HCT116 (cell line): ENCODE data around the gene GGT6. TPM values are rescaled to one million over a fixed set of nuclear protein-coding genes. Genes with fewer than 3 reads are reported as not detected.

Experiments used
- ATAC-seq: fragments of 200-7000 bp; cut with Tn5 transposase; 2 replicates; pipeline ENCODE4 v1.9.1; 2020; ENCODE audit warnings: mild to moderate bottlenecking, moderate library complexity
- BruUV-seq: library from RNA; stranded (reverse); fragments of 400-500 nt; replicated peaks from 2 replicates; lab custom pipeline; 2021; lab: Mats Ljungman, UMichigan
- CTCF ChIA-PET: fragments of 300-600 bp; sonication (Branson Sonifier 250); formaldehyde crosslinking; loops from one replicate; lab custom pipeline; 2021; ENCODE audit warnings: antibody characterized with exemption; lab: Charles Lee
- POLR2A ChIA-PET: fragments of 300-600, 350-600 bp; sonication (Branson Sonifier 250); formaldehyde crosslinking; loops from one replicate; lab custom pipeline; 2021; ENCODE audit warnings: antibody characterized with exemption; lab: Charles Lee
- RAD21 ChIA-PET, 2 experiments: fragments of 300-600 bp; sonication (Branson Sonifier 250); formaldehyde crosslinking; loops; one replicate each; lab custom pipeline; 2023; ENCODE audit warnings: low total read pairs in 2 of 2; ENCODE audit not compliant: uncharacterized antibody in 2 of 2, unreplicated experiment in 2 of 2, low non-redundant PET in 1 of 2; lab: Charles Lee
- DNase-seq: peaks from one replicate; pipeline ENCODE4 v3.0.0-alpha.2; 2010; ENCODE audit warnings: low read depth, low spot score
- H2AFZ ChIP-seq: fragments of 200-600 bp; shearing (Covaris generic), sonication (generic); 2 replicates; pipeline ENCODE4 v1.6.1; 2017; ENCODE audit warnings: low read depth, mixed run types, mixed read lengths, antibody characterized with exemption, low read length; ENCODE audit not compliant: poor library complexity, severe bottlenecking
- H3K27ac ChIP-seq: 2 replicates; pipeline ENCODE4 v1.5.1; 2012; ENCODE audit warnings: low read depth, low read length
- H3K27me3 ChIP-seq: fragments of 200-600 bp; sonication (generic); 2 replicates; pipeline ENCODE4 v1.6.1; 2016; ENCODE audit warnings: mixed run types, low read length, mixed read lengths; ENCODE audit not compliant: insufficient read depth
- H3K36me3 ChIP-seq, 2 experiments: fragments of 200-500 bp in 1 of 2; fragments of 200-600 bp in 1 of 2; sonication (Bioruptor generic) in 1 of 2; sonication (generic) in 1 of 2; 2 replicates each; pipeline versions ENCODE4 v1.5.1 to v1.6.1; 2014 to 2016; ENCODE audit warnings: low read length in 2 of 2, inconsistent platforms in 1 of 2, mixed read lengths in 1 of 2, mixed run types in 1 of 2; ENCODE audit not compliant: insufficient read depth in 2 of 2, control insufficient read depth in 1 of 2
- H3K4me1 ChIP-seq, 2 experiments: fragments of 200-600 bp in 1 of 2; sonication (generic) in 1 of 2; 2 replicates each; pipeline versions ENCODE4 v1.5.1 to v1.6.1; 2012 to 2017; ENCODE audit warnings: low read length in 2 of 2, inconsistent platforms in 1 of 2, mild to moderate bottlenecking in 1 of 2, mixed read lengths in 1 of 2, mixed run types in 1 of 2, moderate library complexity in 1 of 2; ENCODE audit not compliant: insufficient read depth in 2 of 2, control insufficient read depth in 1 of 2
- H3K4me2 ChIP-seq: fragments of 200-600 bp; sonication (generic); 2 replicates; pipeline ENCODE4 v1.6.1; 2017; ENCODE audit warnings: mixed run types, low read length, mixed read lengths
- H3K4me3 ChIP-seq, 2 experiments: fragments of 200-600 bp in 1 of 2; sonication (generic) in 1 of 2; replicated peaks in 1 of 2; 2 replicates each; pipeline ENCODE4 v1.5.1; 2011 to 2016; ENCODE audit warnings: low read length in 2 of 2, control low read depth in 1 of 2, low read depth in 1 of 2, mild to moderate bottlenecking in 1 of 2, mixed read lengths in 1 of 2, mixed run types in 1 of 2
- H3K79me2 ChIP-seq: fragments of 200-600 bp; sonication (generic); 2 replicates; pipeline ENCODE4 v1.6.1; 2017; ENCODE audit warnings: mild to moderate bottlenecking, mixed run types, low read length, moderate library complexity, mixed read lengths; ENCODE audit not compliant: insufficient read depth
- H3K9ac ChIP-seq: fragments of 200-600 bp; sonication (generic); 2 replicates; pipeline ENCODE4 v1.6.1; 2016; ENCODE audit warnings: low read length, mixed read lengths
- H3K9me2 ChIP-seq: fragments of 200-600 bp; sonication (generic), shearing (Covaris generic); 2 replicates; pipeline ENCODE4 v1.6.1; 2017; ENCODE audit warnings: mixed run types, mild to moderate bottlenecking, moderate library complexity; ENCODE audit not compliant: insufficient read depth
- H3K9me3 ChIP-seq, 2 experiments: fragments of 200-500 bp in 1 of 2; fragments of 200-600 bp in 1 of 2; sonication (Bioruptor generic) in 1 of 2; sonication (generic) in 1 of 2; 2 replicates each; pipeline ENCODE4 v1.6.1; 2014 to 2017; ENCODE audit warnings: low read length in 2 of 2, mixed read lengths in 2 of 2, inconsistent platforms in 1 of 2, low read depth in 1 of 2, mild to moderate bottlenecking in 1 of 2, mixed run types in 1 of 2, moderate library complexity in 1 of 2; ENCODE audit not compliant: control insufficient read depth in 1 of 2, insufficient read depth in 1 of 2
- H4K20me1 ChIP-seq: fragments of 200-600 bp; sonication (generic), shearing (Covaris generic); 2 replicates; pipeline ENCODE4 v1.6.1; 2017; ENCODE audit warnings: mixed run types, mild to moderate bottlenecking, moderate library complexity; ENCODE audit not compliant: insufficient read depth
- CBX3 ChIP-seq: IDR thresholded peaks from 2 replicates; pipeline ENCODE4 v1.6.1; 2012; ENCODE audit warnings: low read depth
- EGR1 ChIP-seq: IDR thresholded peaks from 2 replicates; pipeline ENCODE4 v1.6.1; 2012; ENCODE audit warnings: low read depth
- ELF1 ChIP-seq: IDR thresholded peaks from 2 replicates; pipeline ENCODE4 v1.6.1; 2012; ENCODE audit warnings: low read depth, borderline replicate concordance
- EZH2 ChIP-seq: fragments of 200-600 bp; sonication (generic); IDR thresholded peaks from 2 replicates; pipeline ENCODE4 v1.6.1; 2017; ENCODE audit warnings: antibody characterized with exemption, mixed run types
- EZH2phosphoT487 ChIP-seq: fragments of 200-600 bp; IDR thresholded peaks from 2 replicates; pipeline ENCODE4 v1.6.1; 2018; ENCODE audit warnings: antibody characterized with exemption, borderline replicate concordance
- POLR2AphosphoS5 ChIP-seq: IDR thresholded peaks from 2 replicates; pipeline ENCODE4 v1.6.1; 2011; ENCODE audit warnings: mild to moderate bottlenecking, low read depth, low read length, moderate library complexity
- RAD21 ChIP-seq: IDR thresholded peaks from 2 replicates; pipeline ENCODE4 v1.6.1; 2012; ENCODE audit warnings: low read depth, mild to moderate bottlenecking
- SIN3A ChIP-seq: IDR thresholded peaks from 2 replicates; pipeline ENCODE4 v1.6.1; 2012; ENCODE audit warnings: low read depth
- SP1 ChIP-seq: IDR thresholded peaks from 2 replicates; pipeline ENCODE4 v1.6.1; 2012; ENCODE audit warnings: low read depth
- SRF ChIP-seq: IDR thresholded peaks from 2 replicates; pipeline ENCODE4 v1.6.1; 2012; ENCODE audit warnings: low read depth
- TCF7L2 ChIP-seq: IDR thresholded peaks from 2 replicates; pipeline ENCODE4 v1.7.0; 2011; ENCODE audit warnings: borderline replicate concordance, inconsistent platforms; ENCODE audit not compliant: insufficient read depth, insufficient read length; ENCODE audit errors: extremely low read depth
- ZFX ChIP-seq: fragments of 450-650 bp; IDR thresholded peaks from 2 replicates; pipeline ENCODE4 v1.6.1; 2017
- ZNF274 ChIP-seq: fragments of 200-500 bp; sonication (Bioruptor generic); IDR thresholded peaks from 2 replicates; pipeline ENCODE4 v1.6.1; 2014; ENCODE audit warnings: mild to moderate bottlenecking, low read depth, low read length, inconsistent platforms
- intact Hi-C: fragments of 100-400 bp; cut with micrococcal nuclease; formaldehyde crosslinking; loops from 2 replicates; pipeline ENCODE4 v1.10.0; 2022
- total RNA-seq: library from RNA; stranded (reverse); gene quantifications from one replicate; pipeline ENCODE4 v1.2.1, GENCODE V29; 2021; ENCODE audit not compliant: unreplicated experiment
- TF ChIP-seq, protein P1 (sequence below), 3 experiments: fragments of 200-600 bp in 1 of 3; sonication (generic) in 1 of 3; IDR thresholded peaks in 2 of 3; conservative IDR thresholded peaks in 1 of 3; 2 replicates each; pipeline ENCODE4 v1.5.1; 2012 to 2017; ENCODE audit warnings: low read depth in 2 of 3, low read length in 2 of 3, antibody characterized with exemption in 1 of 3, borderline replicate concordance in 1 of 3, control low read depth in 1 of 3, mild to moderate bottlenecking in 1 of 3, mixed read lengths in 1 of 3, mixed run types in 1 of 3, moderate library complexity in 1 of 3; ENCODE audit not compliant: insufficient read depth in 1 of 3
- TF ChIP-seq, protein P2 (sequence below): IDR thresholded peaks from 2 replicates; pipeline ENCODE4 v1.6.1; 2012; ENCODE audit warnings: low read depth
- TF ChIP-seq, protein P3 (sequence below): IDR thresholded peaks from 2 replicates; pipeline ENCODE4 v1.6.1; 2012

Gene GGT6
- total RNA-seq, 1 experiment from 2014 or later, result 0.10 TPM

DNA sequence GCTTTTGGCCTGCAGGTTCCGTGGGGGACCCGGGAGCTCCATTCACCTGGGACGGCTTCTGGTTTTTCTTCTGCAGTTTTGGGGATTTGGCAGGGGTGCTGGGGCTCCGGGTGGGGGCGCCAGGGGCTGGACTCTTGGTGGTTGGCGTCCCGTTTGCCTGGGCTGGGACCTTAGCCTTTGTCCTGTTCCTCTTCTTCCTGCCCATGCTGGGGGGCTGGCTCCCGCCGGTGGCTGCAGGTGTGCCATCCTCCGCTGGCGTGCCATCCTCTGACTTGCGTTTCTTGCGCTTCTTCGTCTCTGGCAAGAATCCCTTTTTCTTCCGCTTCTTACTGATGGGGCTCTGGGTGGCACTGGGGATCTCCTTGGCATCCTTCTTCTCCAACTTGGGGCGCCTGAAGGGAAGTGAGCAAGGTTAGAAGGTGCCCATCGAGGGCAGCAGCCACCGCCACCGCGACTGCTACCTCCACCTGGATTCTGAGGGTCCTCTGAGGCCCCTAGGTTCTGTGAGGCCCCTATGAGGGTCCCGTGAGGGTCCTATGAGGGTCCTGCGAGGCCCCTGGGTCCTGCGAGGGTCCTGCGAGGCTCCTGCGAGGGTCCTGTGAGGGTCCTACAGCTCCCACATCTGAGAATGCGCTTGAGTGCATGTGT, 20.7 kb downstream of the GGT6 start:
- TF ChIP-seq ELF1, result no peak
- no peak for TF ChIP-seq SRF
- TF ChIP-seq TCF7L2, result no peak
- no peak for TF ChIP-seq EZH2
- TF ChIP-seq RAD21, result no peak
- TF ChIP-seq, all 23 proteins: peak for 0

GRCh38 chr17:4539025-4539424, 21.4 kb downstream of the GGT6 start:
- Histone ChIP-seq H3K4me1 (peaks cover 6 to 9% of the 10 kb centered on the region in 2 experiments; a peak in 3 of 4 replicates), H3K27me3 (no peaks in the 10 kb centered on the region), H3K4me3 (no peak overlapping the region), H3K4me2 (no peak overlapping the region), H3K36me3 (peaks cover 19 to 44% of the 10 kb centered on the region in 2 experiments; a peak in 3 of 4 replicates), H4K20me1 (no peaks in the 10 kb centered on the region; the same call in 1 of the 2 replicates), H2AFZ (no peak overlapping the region), H3K9ac (no peak overlapping the region), H3K9me2 (no peaks in the 10 kb centered on the region), H3K27ac (no peak overlapping the region), H3K79me2 (no peaks in the 10 kb centered on the region; the same call in 1 of the 2 replicates), H3K9me3 (no peaks in the 10 kb centered on the region)
- ChIA-PET POLR2A (no interaction called here), CTCF (no interaction called here), RAD21 (no interaction called here)
- ATAC-seq, result no peak
- BruUV-seq, result no TSS peak
- intact Hi-C loops, result no loop called here
- no peak for DNase-seq
- TF ChIP-seq, protein P1, sequence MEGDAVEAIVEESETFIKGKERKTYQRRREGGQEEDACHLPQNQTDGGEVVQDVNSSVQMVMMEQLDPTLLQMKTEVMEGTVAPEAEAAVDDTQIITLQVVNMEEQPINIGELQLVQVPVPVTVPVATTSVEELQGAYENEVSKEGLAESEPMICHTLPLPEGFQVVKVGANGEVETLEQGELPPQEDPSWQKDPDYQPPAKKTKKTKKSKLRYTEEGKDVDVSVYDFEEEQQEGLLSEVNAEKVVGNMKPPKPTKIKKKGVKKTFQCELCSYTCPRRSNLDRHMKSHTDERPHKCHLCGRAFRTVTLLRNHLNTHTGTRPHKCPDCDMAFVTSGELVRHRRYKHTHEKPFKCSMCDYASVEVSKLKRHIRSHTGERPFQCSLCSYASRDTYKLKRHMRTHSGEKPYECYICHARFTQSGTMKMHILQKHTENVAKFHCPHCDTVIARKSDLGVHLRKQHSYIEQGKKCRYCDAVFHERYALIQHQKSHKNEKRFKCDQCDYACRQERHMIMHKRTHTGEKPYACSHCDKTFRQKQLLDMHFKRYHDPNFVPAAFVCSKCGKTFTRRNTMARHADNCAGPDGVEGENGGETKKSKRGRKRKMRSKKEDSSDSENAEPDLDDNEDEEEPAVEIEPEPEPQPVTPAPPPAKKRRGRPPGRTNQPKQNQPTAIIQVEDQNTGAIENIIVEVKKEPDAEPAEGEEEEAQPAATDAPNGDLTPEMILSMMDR (IDR thresholded peaks at IDR 0.05 in 2 of 3, conservative IDR thresholded peaks at IDR 0.05 in 1 of 3; ENCODE audit: borderline replicate concordance in 1 of 3, insufficient read depth in 1 of 3, low read depth in 2 of 3, low read length in 2 of 3), result no peak
- TF ChIP-seq, protein P2, sequence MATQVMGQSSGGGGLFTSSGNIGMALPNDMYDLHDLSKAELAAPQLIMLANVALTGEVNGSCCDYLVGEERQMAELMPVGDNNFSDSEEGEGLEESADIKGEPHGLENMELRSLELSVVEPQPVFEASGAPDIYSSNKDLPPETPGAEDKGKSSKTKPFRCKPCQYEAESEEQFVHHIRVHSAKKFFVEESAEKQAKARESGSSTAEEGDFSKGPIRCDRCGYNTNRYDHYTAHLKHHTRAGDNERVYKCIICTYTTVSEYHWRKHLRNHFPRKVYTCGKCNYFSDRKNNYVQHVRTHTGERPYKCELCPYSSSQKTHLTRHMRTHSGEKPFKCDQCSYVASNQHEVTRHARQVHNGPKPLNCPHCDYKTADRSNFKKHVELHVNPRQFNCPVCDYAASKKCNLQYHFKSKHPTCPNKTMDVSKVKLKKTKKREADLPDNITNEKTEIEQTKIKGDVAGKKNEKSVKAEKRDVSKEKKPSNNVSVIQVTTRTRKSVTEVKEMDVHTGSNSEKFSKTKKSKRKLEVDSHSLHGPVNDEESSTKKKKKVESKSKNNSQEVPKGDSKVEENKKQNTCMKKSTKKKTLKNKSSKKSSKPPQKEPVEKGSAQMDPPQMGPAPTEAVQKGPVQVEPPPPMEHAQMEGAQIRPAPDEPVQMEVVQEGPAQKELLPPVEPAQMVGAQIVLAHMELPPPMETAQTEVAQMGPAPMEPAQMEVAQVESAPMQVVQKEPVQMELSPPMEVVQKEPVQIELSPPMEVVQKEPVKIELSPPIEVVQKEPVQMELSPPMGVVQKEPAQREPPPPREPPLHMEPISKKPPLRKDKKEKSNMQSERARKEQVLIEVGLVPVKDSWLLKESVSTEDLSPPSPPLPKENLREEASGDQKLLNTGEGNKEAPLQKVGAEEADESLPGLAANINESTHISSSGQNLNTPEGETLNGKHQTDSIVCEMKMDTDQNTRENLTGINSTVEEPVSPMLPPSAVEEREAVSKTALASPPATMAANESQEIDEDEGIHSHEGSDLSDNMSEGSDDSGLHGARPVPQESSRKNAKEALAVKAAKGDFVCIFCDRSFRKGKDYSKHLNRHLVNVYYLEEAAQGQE, result no peak
- TF ChIP-seq EGR1 (no peak), SP1 (no peak), SIN3A (no peak), POLR2AphosphoS5 (no peak), EZH2phosphoT487 (no peak), ZFX (no peak), CBX3 (no peak), ZNF274 (no peak), EZH2 (no peak)
- TF ChIP-seq, protein P3, sequence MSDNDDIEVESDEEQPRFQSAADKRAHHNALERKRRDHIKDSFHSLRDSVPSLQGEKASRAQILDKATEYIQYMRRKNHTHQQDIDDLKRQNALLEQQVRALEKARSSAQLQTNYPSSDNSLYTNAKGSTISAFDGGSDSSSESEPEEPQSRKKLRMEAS, result no peak

More for the DNA sequence above, 20.7 kb downstream of the GGT6 start:
- Histone ChIP-seq H3K79me2 (no peaks in the 10 kb centered on the region; the same call in 1 of the 2 replicates), H3K27me3 (no peaks in the 10 kb centered on the region), H3K9me2 (no peaks in the 10 kb centered on the region), H3K36me3 (peaks cover 19 to 48% of the 10 kb centered on the region in 2 experiments; a peak in 3 of 4 replicates), H4K20me1 (no peaks in the 10 kb centered on the region; the same call in 1 of the 2 replicates), H3K4me3 (no peak overlapping the region), H3K4me1 (peaks cover 0 to 3% of the 10 kb centered on the region in 2 experiments; a peak in 2 of 4 replicates), H3K4me2 (no peak overlapping the region), H2AFZ (no peak overlapping the region), H3K9ac (no peak overlapping the region), H3K27ac (no peak overlapping the region), H3K9me3 (no peaks in the 10 kb centered on the region)
- ChIA-PET POLR2A (no interaction called here), CTCF (no interaction called here), RAD21 (no interaction called here)
- ATAC-seq, result no peak
- BruUV-seq, result no TSS peak
- intact Hi-C loops, result no loop called here
- no peak for DNase-seq
